Esophagus squamous epithelium (tissue), 5 donors: ENCODE measurements around the gene PTPRO. TPM values are rescaled to one million over a fixed set of nuclear protein-coding genes. Genes with fewer than 3 reads are reported as not detected.

Experiments
- DNase-seq: peaks from one replicate; lab custom pipeline; 2025; lab: John Stamatoyannopoulos, UW
- H3K27ac ChIP-seq, 4 donors: fragments of 200-600 bp; sonication (generic); one replicate each; pipeline ENCODE4 v1.5.1; 2016 to 2019; ENCODE audit warnings: mild to moderate bottlenecking in 1 of 4
- H3K27me3 ChIP-seq, 4 donors: fragments of 200-600 bp; sonication (generic); 1 replicate in 3 of 4; 2 replicates in 1 of 4; pipeline versions ENCODE4 v1.5.1 to v1.6.0; 2017 to 2021; ENCODE audit warnings: antibody characterized with exemption in 1 of 4
- H3K36me3 ChIP-seq, 3 donors: fragments of 200-600 bp; sonication (generic); one replicate each; pipeline ENCODE4 v1.5.1; 2016 to 2019
- H3K4me1 ChIP-seq, 3 donors: fragments of 200-600 bp; sonication (generic); one replicate each; pipeline ENCODE4 v1.5.1; 2017 to 2019
- H3K4me3 ChIP-seq, 4 donors: fragments of 200-600 bp; sonication (generic); 1 replicate in 3 of 4; 2 replicates in 1 of 4; pipeline ENCODE4 v1.5.1; 2016 to 2019; ENCODE audit warnings: mild to moderate bottlenecking in 2 of 4, moderate library complexity in 1 of 4
- H3K9me3 ChIP-seq, 3 donors: fragments of 200-600 bp; sonication (generic); one replicate each; pipeline ENCODE4 v1.5.1; 2016 to 2019
- POLR2A ChIP-seq, 4 donors: fragments of 450-650 bp; IDR thresholded peaks; one replicate each; pipeline ENCODE4 v1.6.1; 2017; ENCODE audit warnings: antibody characterized with exemption in 4 of 4, mild to moderate bottlenecking in 4 of 4, moderate library complexity in 3 of 4
- WGBS, 2 donors: methylation state at CpG; one replicate each; pipeline ENCODE4 v1.1.5; 2018; 5-methylcytosine and 5-hydroxymethylcytosine counted together
- intact Hi-C: fragments of 100-400 bp; cut with DNase I; formaldehyde crosslinking; loops from one replicate; pipeline ENCODE4 v1.15.0; 2022
- total RNA-seq, 4 donors: library from RNA; depleted of rRNA; stranded (reverse); fragments of >200 nt; gene quantifications; one replicate each; pipeline ENCODE4 v1.1.0, GENCODE V29; 2016
- TF ChIP-seq, protein P1 (sequence below), 6 experiments: fragments of 450-650 bp in 4 of 6; fragments of 200-600 bp in 2 of 6; sonication (generic) in 2 of 6; IDR thresholded peaks; one replicate each; pipeline ENCODE4 v1.5.1; 2016 to 2019; ENCODE audit warnings: antibody characterized with exemption in 6 of 6, mild to moderate bottlenecking in 4 of 6, moderate library complexity in 4 of 6
- donor health status: DM: yes; HTN: yes; CAD: no.

PTPRO gene
- total RNA-seq, 4 donors from 2014 or later, result 0.13 to 1.4 (median 0.76) TPM; not detected in 1

- intact Hi-C loops, result no loop called here
- no peaks in the 10 kb centered on the region for H3K36me3 ChIP-seq
- 63 to 64% methylated on average over 2 of the region's 2 CpGs for WGBS, 2 donors
- H3K4me1 ChIP-seq, result no peaks in the 10 kb centered on the region
- no peak overlapping the region for H3K27ac ChIP-seq
- DNase-seq, result no peak
- no peak overlapping the region for H3K4me3 ChIP-seq
- no peak for TF ChIP-seq POLR2A (IDR thresholded peaks at IDR 0.05)
- TF ChIP-seq, protein P1, sequence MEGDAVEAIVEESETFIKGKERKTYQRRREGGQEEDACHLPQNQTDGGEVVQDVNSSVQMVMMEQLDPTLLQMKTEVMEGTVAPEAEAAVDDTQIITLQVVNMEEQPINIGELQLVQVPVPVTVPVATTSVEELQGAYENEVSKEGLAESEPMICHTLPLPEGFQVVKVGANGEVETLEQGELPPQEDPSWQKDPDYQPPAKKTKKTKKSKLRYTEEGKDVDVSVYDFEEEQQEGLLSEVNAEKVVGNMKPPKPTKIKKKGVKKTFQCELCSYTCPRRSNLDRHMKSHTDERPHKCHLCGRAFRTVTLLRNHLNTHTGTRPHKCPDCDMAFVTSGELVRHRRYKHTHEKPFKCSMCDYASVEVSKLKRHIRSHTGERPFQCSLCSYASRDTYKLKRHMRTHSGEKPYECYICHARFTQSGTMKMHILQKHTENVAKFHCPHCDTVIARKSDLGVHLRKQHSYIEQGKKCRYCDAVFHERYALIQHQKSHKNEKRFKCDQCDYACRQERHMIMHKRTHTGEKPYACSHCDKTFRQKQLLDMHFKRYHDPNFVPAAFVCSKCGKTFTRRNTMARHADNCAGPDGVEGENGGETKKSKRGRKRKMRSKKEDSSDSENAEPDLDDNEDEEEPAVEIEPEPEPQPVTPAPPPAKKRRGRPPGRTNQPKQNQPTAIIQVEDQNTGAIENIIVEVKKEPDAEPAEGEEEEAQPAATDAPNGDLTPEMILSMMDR (IDR thresholded peaks at IDR 0.05), result no peak
- H3K27me3 ChIP-seq, result peaks cover 0 to 17% (median 0%) of the 10 kb centered on the region in 4 donors
- no peaks in the 10 kb centered on the region for H3K9me3 ChIP-seq
Observed at GRCh38 chr12:15481846-15482245, 159.5 kb downstream of the PTPRO start.

DNA sequence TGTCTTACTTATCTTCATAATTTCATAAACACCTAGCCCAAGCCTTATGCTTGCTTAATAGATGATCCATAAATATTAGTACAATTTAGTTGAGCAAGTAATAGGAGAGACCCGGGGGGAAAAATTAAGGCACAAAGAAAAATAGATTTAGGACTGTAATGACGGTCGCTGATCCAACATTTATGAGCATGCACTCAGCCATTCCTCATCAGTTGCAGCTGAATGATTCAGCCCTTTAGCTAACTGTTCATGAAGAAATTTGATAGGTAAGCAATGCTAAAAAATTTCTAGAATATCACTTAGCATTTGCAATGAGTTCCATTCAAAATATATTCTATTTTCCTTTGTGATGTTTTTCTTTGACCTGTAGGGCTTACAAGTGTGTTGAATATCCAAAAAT lies 163.2 kb downstream of the PTPRO start:
- no peaks in the 10 kb centered on the region for H3K9me3 ChIP-seq
- no peak overlapping the region for H3K4me3 ChIP-seq
- no peak for TF ChIP-seq POLR2A (IDR thresholded peaks at IDR 0.05)
- TF ChIP-seq, protein P1 (IDR thresholded peaks at IDR 0.05), result no peak
- intact Hi-C loops, result no loop called here
- H3K4me1 ChIP-seq, result no peaks in the 10 kb centered on the region
- no peak for DNase-seq
- H3K27ac ChIP-seq, result no peak overlapping the region
- peaks cover 0 to 20% (median 0%) of the 10 kb centered on the region in 4 donors for H3K27me3 ChIP-seq
- 85 to 88% methylated on average over 3 of the region's 3 CpGs for WGBS, 2 donors
- no peaks in the 10 kb centered on the region for H3K36me3 ChIP-seq

GRCh38 chr12:15486859-15487258 lies 164.6 kb downstream of the PTPRO start:
- no peak overlapping the region for H3K4me3 ChIP-seq
- no peaks in the 10 kb centered on the region for H3K36me3 ChIP-seq
- TF ChIP-seq, protein P1 (IDR thresholded peaks at IDR 0.05), result no peak
- no peak for TF ChIP-seq POLR2A (IDR thresholded peaks at IDR 0.05)
- H3K27me3 ChIP-seq, result peaks cover 0 to 20% (median 0%) of the 10 kb centered on the region in 4 donors
- WGBS, 2 donors, result 68 to 74% methylated on average over 6 of the region's 6 CpGs
- no peaks in the 10 kb centered on the region for H3K9me3 ChIP-seq
- intact Hi-C loops, result no loop called here
- H3K27ac ChIP-seq, result no peak overlapping the region
- DNase-seq, result no peak
- H3K4me1 ChIP-seq, result no peaks in the 10 kb centered on the region

- no peak overlapping the region for H3K4me3 ChIP-seq
- intact Hi-C loops, result no loop called here
- H3K36me3 ChIP-seq, result no peaks in the 10 kb centered on the region
- TF ChIP-seq POLR2A (IDR thresholded peaks at IDR 0.05), result no peak
- TF ChIP-seq, protein P1 (IDR thresholded peaks at IDR 0.05), result no peak
- no peaks in the 10 kb centered on the region for H3K9me3 ChIP-seq
- no peaks in the 10 kb centered on the region for H3K4me1 ChIP-seq
- no peak overlapping the region for H3K27ac ChIP-seq
- H3K27me3 ChIP-seq, result peaks cover 0 to 14% (median 0%) of the 10 kb centered on the region in 4 donors
- DNase-seq, result no peak
Observed at GRCh38 chr12:15488481-15488880, 166.2 kb downstream of the PTPRO start.

GRCh38 chr12:15494329-15495046 lies 172.2 kb downstream of the PTPRO start:
- TF ChIP-seq POLR2A (IDR thresholded peaks at IDR 0.05), result no peak
- TF ChIP-seq, protein P1 (IDR thresholded peaks at IDR 0.05), result no peak
- no peaks in the 10 kb centered on the region for H3K4me1 ChIP-seq
- no peaks in the 10 kb centered on the region for H3K36me3 ChIP-seq
- 24 to 31% methylated on average over 4 of the region's 4 CpGs for WGBS, 2 donors
- no peak for DNase-seq
- no peaks in the 10 kb centered on the region for H3K9me3 ChIP-seq
- no peaks in the 10 kb centered on the region for H3K27me3 ChIP-seq
- H3K27ac ChIP-seq, result no peak overlapping the region
- H3K4me3 ChIP-seq, result no peak overlapping the region
- intact Hi-C loops, result no loop called here
